ENCODE results near the gene CLDN6.

Gene CLDN6

DNA sequence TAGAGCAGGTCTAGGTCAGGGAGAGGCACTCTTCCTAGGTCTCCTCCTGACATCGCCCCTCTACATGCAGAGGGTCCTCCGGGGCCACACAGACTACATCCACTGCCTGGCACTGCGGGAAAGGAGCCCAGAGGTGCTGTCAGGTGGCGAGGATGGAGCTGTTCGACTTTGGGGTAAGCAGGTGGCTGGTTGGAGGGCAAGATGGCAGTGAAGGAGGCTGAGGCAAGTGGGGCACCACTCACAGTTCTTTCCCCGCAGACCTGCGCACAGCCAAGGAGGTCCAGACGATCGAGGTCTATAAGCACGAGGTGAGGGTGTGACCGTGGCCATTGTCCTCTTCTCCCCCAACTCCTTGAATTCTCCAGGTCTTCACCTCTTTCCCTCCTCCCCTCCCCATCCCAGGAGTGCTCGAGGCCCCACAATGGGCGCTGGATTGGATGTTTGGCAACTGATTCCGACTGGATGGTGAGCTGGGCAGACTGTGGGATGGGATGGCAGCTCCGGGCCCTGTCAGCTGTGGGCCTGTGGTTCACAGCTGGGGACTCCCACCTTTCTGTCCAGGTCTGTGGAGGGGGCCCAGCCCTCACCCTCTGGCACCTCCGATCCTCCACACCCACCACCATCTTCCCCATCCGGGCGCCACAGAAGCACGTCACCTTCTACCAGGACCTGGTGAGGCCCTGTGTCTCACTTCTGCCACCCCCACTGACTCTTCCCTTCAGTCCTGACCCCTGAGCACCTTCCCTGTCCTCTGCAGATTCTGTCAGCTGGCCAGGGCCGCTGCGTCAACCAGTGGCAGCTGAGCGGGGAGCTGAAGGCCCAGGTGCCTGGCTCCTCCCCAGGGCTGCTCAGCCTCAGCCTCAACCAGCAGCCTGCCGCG, 8.9 kb upstream of the CLDN6 start:
- no peak overlapping the region for H3K4me3 ChIP-seq (replicated peaks in 1 of 2; ENCODE audit: low read depth in 2 of 2, low read length in 2 of 2)
- no peak for DNase-seq (ENCODE audit: low read depth in 2 of 2)
- TF ChIP-seq, protein P1, sequence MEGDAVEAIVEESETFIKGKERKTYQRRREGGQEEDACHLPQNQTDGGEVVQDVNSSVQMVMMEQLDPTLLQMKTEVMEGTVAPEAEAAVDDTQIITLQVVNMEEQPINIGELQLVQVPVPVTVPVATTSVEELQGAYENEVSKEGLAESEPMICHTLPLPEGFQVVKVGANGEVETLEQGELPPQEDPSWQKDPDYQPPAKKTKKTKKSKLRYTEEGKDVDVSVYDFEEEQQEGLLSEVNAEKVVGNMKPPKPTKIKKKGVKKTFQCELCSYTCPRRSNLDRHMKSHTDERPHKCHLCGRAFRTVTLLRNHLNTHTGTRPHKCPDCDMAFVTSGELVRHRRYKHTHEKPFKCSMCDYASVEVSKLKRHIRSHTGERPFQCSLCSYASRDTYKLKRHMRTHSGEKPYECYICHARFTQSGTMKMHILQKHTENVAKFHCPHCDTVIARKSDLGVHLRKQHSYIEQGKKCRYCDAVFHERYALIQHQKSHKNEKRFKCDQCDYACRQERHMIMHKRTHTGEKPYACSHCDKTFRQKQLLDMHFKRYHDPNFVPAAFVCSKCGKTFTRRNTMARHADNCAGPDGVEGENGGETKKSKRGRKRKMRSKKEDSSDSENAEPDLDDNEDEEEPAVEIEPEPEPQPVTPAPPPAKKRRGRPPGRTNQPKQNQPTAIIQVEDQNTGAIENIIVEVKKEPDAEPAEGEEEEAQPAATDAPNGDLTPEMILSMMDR (IDR thresholded peaks at IDR 0.05; ENCODE audit: low read depth, low read length): no peak

GRCh38 chr16:3026003-3026378, 8.0 kb upstream of the CLDN6 start:
- TF ChIP-seq, protein P1 (IDR thresholded peaks at IDR 0.05; ENCODE audit: low read depth, low read length): no peak
- DNase-seq (ENCODE audit: low read depth in 2 of 2): no peak
- no peak overlapping the region for H3K4me3 ChIP-seq (replicated peaks in 1 of 2; ENCODE audit: low read depth in 2 of 2, low read length in 2 of 2)

- DNase-seq (ENCODE audit: low read depth in 2 of 2): no peak
- TF ChIP-seq, protein P1 (IDR thresholded peaks at IDR 0.05; ENCODE audit: low read depth, low read length): no peak
- H3K4me3 ChIP-seq (replicated peaks in 1 of 2; ENCODE audit: low read depth in 2 of 2, low read length in 2 of 2): no peak overlapping the region
These were observed 7.3 kb upstream of the CLDN6 start for GRCh38 chr16:3025032-3026002.

- peak within 1 kb of the TSS; percentile 69 to 77 for H3K4me3 ChIP-seq (replicated peaks in 1 of 2; ENCODE audit: low read depth in 2 of 2, low read length in 2 of 2)
- DNase-seq (ENCODE audit: low read depth in 2 of 2): peak; percentile 98 to 99
- TF ChIP-seq, protein P1 (IDR thresholded peaks at IDR 0.05; ENCODE audit: low read depth, low read length): no peak
These were observed 5.9 kb upstream of the CLDN6 start, which contains the start of the genes HCFC1R1 and THOC6 for GRCh38 chr16:3023669-3024478. TSS of gene HCFC1R1 (minus strand) at chr16:3023942. CDS start at chr16:3023941, 1 bp downstream. TSS of gene THOC6 (plus strand) at chr16:3024035. CDS start at chr16:3024327, 292 bp downstream.

DNA sequence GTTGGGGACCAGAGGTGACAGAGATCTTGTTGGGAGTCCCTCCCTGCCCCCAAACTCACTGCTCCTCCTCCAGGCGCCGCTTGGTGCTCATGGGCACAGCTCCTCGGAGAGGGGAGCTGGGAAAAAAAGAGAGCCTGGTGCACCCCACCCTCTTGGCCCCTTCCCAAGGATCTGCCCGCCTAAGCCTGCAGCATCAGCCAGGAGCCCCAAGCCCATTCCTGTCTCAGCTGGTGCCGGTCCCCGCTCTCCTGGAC, 5.4 kb upstream of the CLDN6 start:
- TF ChIP-seq, protein P1 (IDR thresholded peaks at IDR 0.05; ENCODE audit: low read depth, low read length): no peak
- peak; percentile 73 to 82 for DNase-seq (ENCODE audit: low read depth in 2 of 2)
- H3K4me3 ChIP-seq (replicated peaks in 1 of 2; ENCODE audit: low read depth in 2 of 2, low read length in 2 of 2): peak overlapping the region; percentile 69 to 77

Data from cardiac fibroblast (primary cell).